GM12874 (cell line): ENCODE data around the gene SNAI1.

Experiments used
- CTCF ChIP-seq: IDR thresholded peaks from 2 replicates; pipeline ENCODE4 v1.5.1; 2011; ENCODE audit warnings: low read depth, mild to moderate bottlenecking, control low read depth, low read length, moderate library complexity; ENCODE audit not compliant: insufficient read depth

Gene SNAI1

GRCh38 chr20:50015993-50016770 is 33.4 kb downstream of the SNAI1 start:
- TF ChIP-seq CTCF = no peak

GRCh38 chr20:50017160-50017559 is 34.4 kb downstream of the SNAI1 start:
- TF ChIP-seq CTCF = no peak

GRCh38 chr20:50017576-50018248 is 34.9 kb downstream of the SNAI1 start:
- TF ChIP-seq CTCF = no peak

GRCh38 chr20:50019466-50020256 is 36.9 kb downstream of the SNAI1 start:
- TF ChIP-seq CTCF = no peak

- TF ChIP-seq CTCF = no peak
Observed at GRCh38 chr20:50020288-50020687, 37.5 kb downstream of the SNAI1 start.

GRCh38 chr20:50022676-50023075 is 39.9 kb downstream of the SNAI1 start:
- TF ChIP-seq CTCF = no peak
